WTC11 (cell line): ENCODE results near the gene RBP3. TPM values are rescaled to one million over a fixed set of nuclear protein-coding genes. Genes with fewer than 3 reads are reported as not detected.

Experiments used
- ATAC-seq: fragments of 200-7000 bp; cut with Tn5 transposase; 2 replicates; pipeline ENCODE4 v1.10.0; 2021; ENCODE audit warnings: mild to moderate bottlenecking, moderate library complexity
- CTCF ChIA-PET: fragments of 300-600 bp; sonication (Branson Sonifier 250); formaldehyde crosslinking; loops from one replicate; lab custom pipeline; 2021; ENCODE audit warnings: antibody characterized with exemption; lab: Charles Lee
- POLR2A ChIA-PET: fragments of 350-600 bp; sonication (Branson Sonifier 250); formaldehyde crosslinking; loops from one replicate; lab custom pipeline; 2021; ENCODE audit warnings: antibody characterized with exemption; lab: Charles Lee
- DNase-seq: peaks from one replicate; pipeline ENCODE4 v3.0.0; 2021; ENCODE audit warnings: low spot score
- H3K27ac Mint-ChIP-seq: 2 replicates; pipeline ENCODE4 v1.8.0; 2021; ENCODE audit warnings: mixed read lengths
- H3K27me3 Mint-ChIP-seq: 2 replicates; pipeline ENCODE4 v1.8.0; 2021; ENCODE audit warnings: low read depth, mild to moderate bottlenecking, moderate library complexity, mixed read lengths
- H3K36me3 Mint-ChIP-seq: 2 replicates; pipeline ENCODE4 v1.8.0; 2021; ENCODE audit warnings: mixed read lengths
- H3K4me1 Mint-ChIP-seq: 2 replicates; pipeline ENCODE4 v1.8.0; 2022; ENCODE audit warnings: mixed read lengths
- H3K4me3 Mint-ChIP-seq: 2 replicates; pipeline ENCODE4 v1.8.0; 2021; ENCODE audit warnings: mild to moderate bottlenecking, moderate library complexity, mixed read lengths
- H3K9me3 Mint-ChIP-seq: 2 replicates; pipeline ENCODE4 v1.8.0; 2021; ENCODE audit warnings: mixed read lengths
- ETV6 ChIP-seq: sonication (generic); formaldehyde crosslinking; IDR thresholded peaks from 2 replicates; pipeline ENCODE4 v1.8.1; 2022; ENCODE audit warnings: mild to moderate bottlenecking, missing genetic modification reagents
- FOXP1 ChIP-seq: sonication (generic); formaldehyde crosslinking; IDR thresholded peaks from 2 replicates; pipeline ENCODE4 v1.8.0; 2022; ENCODE audit warnings: missing genetic modification reagents, mild to moderate bottlenecking, moderate library complexity, borderline replicate concordance
- JUN ChIP-seq: sonication (generic); formaldehyde crosslinking; IDR thresholded peaks from 2 replicates; pipeline ENCODE4 v1.8.0; 2023; ENCODE audit warnings: mild to moderate bottlenecking, missing genetic modification reagents
- KAT7 ChIP-seq: sonication (generic); formaldehyde crosslinking; IDR thresholded peaks from 2 replicates; pipeline ENCODE4 v1.8.1; 2023; ENCODE audit warnings: missing genetic modification reagents, mild to moderate bottlenecking, borderline replicate concordance
- MXD4 ChIP-seq: fragments of 250-450 bp; sonication (Bioruptor Pico); IDR thresholded peaks from 2 replicates; pipeline ENCODE4 v1.8.0; 2021; ENCODE audit warnings: mild to moderate bottlenecking, moderate library complexity, borderline replicate concordance
- MYBL2 ChIP-seq: sonication (generic); formaldehyde crosslinking; IDR thresholded peaks from 2 replicates; pipeline ENCODE4 v1.8.1; 2023; ENCODE audit warnings: mild to moderate bottlenecking, moderate library complexity, missing genetic modification reagents
- NFE2L1 ChIP-seq: sonication (generic); formaldehyde crosslinking; IDR thresholded peaks from 2 replicates; pipeline ENCODE4 v1.8.1; 2023; ENCODE audit warnings: missing genetic modification reagents
- NR1H2 ChIP-seq: sonication (generic); formaldehyde crosslinking; IDR thresholded peaks from 2 replicates; pipeline ENCODE4 v1.9.0; 2021; ENCODE audit warnings: mild to moderate bottlenecking, moderate library complexity, missing genetic modification reagents
- RORB ChIP-seq: fragments of 250-450 bp; sonication (Bioruptor Pico); IDR thresholded peaks from 2 replicates; pipeline ENCODE4 v1.9.0; 2021; ENCODE audit warnings: mild to moderate bottlenecking
- SMAD4 ChIP-seq: sonication (generic); formaldehyde crosslinking; IDR thresholded peaks from 2 replicates; pipeline ENCODE4 v1.8.0; 2022; ENCODE audit warnings: mild to moderate bottlenecking, missing genetic modification reagents
- SOX15 ChIP-seq: fragments of 250-450 bp; sonication (Bioruptor Pico); IDR thresholded peaks from 2 replicates; pipeline ENCODE4 v1.9.0; 2021; ENCODE audit warnings: mild to moderate bottlenecking
- TP53 ChIP-seq: sonication (generic); formaldehyde crosslinking; IDR thresholded peaks from 2 replicates; pipeline ENCODE4 v1.8.1; 2023; ENCODE audit warnings: mild to moderate bottlenecking, missing genetic modification reagents
- ZNF121 ChIP-seq: sonication (generic); formaldehyde crosslinking; IDR thresholded peaks from 2 replicates; pipeline ENCODE4 v1.8.0; 2023; ENCODE audit warnings: missing genetic modification reagents
- ZNF671 ChIP-seq: fragments of 250-450 bp; sonication (Bioruptor Pico); IDR thresholded peaks from 2 replicates; pipeline ENCODE4 v1.8.0; 2021; ENCODE audit warnings: mild to moderate bottlenecking
- total RNA-seq: library from RNA; stranded (reverse); gene quantifications from 3 replicates; pipeline ENCODE4 v1.2.3, GENCODE V29; 2021
- TF ChIP-seq, protein P1 (sequence below): sonication (generic); formaldehyde crosslinking; IDR thresholded peaks from 2 replicates; pipeline ENCODE4 v1.8.1; 2023; ENCODE audit warnings: mild to moderate bottlenecking, missing genetic modification reagents
- TF ChIP-seq, protein P2 (sequence below): sonication (generic); formaldehyde crosslinking; IDR thresholded peaks from 2 replicates; pipeline ENCODE4 v1.8.0; 2023; ENCODE audit warnings: missing genetic modification reagents
- TF ChIP-seq, protein P3 (sequence below): fragments of 250-450 bp; sonication (Bioruptor Pico); IDR thresholded peaks from 2 replicates; pipeline ENCODE4 v1.8.0; 2021; ENCODE audit warnings: mild to moderate bottlenecking
- TF ChIP-seq, protein P4 (sequence below): sonication (generic); formaldehyde crosslinking; IDR thresholded peaks from 2 replicates; pipeline ENCODE4 v1.8.1; 2022; ENCODE audit warnings: mild to moderate bottlenecking, missing genetic modification reagents, moderate library complexity, borderline replicate concordance
- TF ChIP-seq, protein P5 (sequence below): sonication (generic); formaldehyde crosslinking; conservative IDR thresholded peaks from 2 replicates; pipeline ENCODE4 v1.8.1; 2022; ENCODE audit warnings: mild to moderate bottlenecking, missing genetic modification reagents
- TF ChIP-seq, protein P6 (sequence below): fragments of 250-450 bp; sonication (Bioruptor Pico); IDR thresholded peaks from 2 replicates; pipeline ENCODE4 v1.9.0; 2021; ENCODE audit warnings: moderate library complexity, mild to moderate bottlenecking, inconsistent platforms, borderline replicate concordance
- TF ChIP-seq, protein P7 (sequence below): fragments of 250-450 bp; sonication (Bioruptor Pico); IDR thresholded peaks from 2 replicates; pipeline ENCODE4 v1.9.0; 2021; ENCODE audit warnings: mild to moderate bottlenecking
- TF ChIP-seq, protein P8 (sequence below): sonication (generic); formaldehyde crosslinking; IDR thresholded peaks from 2 replicates; pipeline ENCODE4 v1.8.1; 2023; ENCODE audit warnings: mild to moderate bottlenecking, missing genetic modification reagents, borderline replicate concordance

The RBP3 gene
- total RNA-seq, 1 experiment from 2014 or later = not detected

DNA sequence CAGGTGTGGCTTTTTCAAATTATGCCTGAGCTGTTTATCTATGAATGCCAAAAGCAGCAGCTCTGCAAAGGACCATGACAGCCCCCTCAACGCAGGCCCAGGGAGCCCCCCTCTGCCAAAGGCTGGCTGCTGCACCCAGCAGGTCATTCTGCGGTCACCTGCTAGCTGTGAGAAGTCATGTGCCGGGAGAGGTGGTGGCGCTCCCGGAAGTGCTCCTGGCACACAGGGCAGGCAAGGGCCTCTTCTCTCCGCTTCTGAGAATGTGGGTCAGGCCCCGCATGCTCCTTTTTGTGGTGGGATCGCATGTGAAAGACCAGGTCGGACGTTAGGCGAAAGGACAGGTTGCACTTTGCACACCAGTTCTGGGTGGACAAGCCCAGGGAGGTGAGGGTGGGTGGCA is 19.5 kb downstream of the RBP3 start (continued):
- TF ChIP-seq, protein P1, sequence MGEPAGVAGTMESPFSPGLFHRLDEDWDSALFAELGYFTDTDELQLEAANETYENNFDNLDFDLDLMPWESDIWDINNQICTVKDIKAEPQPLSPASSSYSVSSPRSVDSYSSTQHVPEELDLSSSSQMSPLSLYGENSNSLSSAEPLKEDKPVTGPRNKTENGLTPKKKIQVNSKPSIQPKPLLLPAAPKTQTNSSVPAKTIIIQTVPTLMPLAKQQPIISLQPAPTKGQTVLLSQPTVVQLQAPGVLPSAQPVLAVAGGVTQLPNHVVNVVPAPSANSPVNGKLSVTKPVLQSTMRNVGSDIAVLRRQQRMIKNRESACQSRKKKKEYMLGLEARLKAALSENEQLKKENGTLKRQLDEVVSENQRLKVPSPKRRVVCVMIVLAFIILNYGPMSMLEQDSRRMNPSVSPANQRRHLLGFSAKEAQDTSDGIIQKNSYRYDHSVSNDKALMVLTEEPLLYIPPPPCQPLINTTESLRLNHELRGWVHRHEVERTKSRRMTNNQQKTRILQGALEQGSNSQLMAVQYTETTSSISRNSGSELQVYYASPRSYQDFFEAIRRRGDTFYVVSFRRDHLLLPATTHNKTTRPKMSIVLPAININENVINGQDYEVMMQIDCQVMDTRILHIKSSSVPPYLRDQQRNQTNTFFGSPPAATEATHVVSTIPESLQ (CRISPR knock-in tag) = no peak
- TF ChIP-seq ETV6 (CRISPR knock-in tag) = no peak

DNA sequence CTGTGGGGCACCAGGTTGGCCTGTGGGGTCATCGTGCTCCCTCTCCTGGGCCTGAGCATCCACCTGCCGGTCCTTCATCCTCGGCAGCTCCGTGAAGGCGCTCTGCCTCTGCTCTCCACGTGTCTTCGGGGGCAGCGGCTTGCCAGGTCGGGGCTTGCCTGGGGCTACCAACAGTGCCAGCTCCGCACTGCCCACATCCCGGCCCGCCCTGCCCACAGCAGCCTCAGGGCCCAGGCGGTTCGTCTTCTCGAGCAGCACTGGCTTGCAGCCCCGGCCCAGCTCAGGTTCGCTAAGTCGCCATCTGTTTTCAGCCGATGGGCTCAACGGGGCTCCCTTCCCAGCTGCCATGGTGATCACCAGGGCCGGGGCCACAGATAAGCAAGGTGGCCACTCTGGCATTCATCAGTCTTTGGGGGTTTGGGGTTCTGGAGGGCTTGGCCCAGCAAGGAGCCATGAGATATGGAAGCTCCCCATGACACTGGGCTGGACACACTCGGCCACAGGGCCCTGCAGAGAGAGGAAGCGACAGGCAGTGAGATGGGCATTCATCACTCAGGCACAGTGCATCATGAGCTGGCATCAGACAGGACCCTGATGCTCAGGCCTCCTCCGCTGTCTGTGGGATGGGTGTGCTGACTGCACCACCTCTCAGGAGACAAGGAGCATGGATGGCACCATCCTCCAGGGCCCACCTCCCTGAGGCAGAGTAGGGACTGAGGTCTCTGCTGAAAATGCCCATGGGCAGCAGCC is 20.4 kb downstream of the RBP3 start:
- no peaks in the 10 kb centered on the region; the same call in 1 of the 2 replicates for H3K36me3 Mint-ChIP-seq
- DNase-seq = no peak
- no peaks in the 10 kb centered on the region for H3K9me3 Mint-ChIP-seq
- POLR2A ChIA-PET = no interaction called here
- no peak overlapping the region for H3K4me3 Mint-ChIP-seq
- peaks cover 37% of the 10 kb centered on the region for H3K4me1 Mint-ChIP-seq
- H3K27me3 Mint-ChIP-seq = no peaks in the 10 kb centered on the region
- TF ChIP-seq, protein P2, sequence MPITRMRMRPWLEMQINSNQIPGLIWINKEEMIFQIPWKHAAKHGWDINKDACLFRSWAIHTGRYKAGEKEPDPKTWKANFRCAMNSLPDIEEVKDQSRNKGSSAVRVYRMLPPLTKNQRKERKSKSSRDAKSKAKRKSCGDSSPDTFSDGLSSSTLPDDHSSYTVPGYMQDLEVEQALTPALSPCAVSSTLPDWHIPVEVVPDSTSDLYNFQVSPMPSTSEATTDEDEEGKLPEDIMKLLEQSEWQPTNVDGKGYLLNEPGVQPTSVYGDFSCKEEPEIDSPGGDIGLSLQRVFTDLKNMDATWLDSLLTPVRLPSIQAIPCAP (CRISPR knock-in tag) = no peak
- TF ChIP-seq, protein P3, sequence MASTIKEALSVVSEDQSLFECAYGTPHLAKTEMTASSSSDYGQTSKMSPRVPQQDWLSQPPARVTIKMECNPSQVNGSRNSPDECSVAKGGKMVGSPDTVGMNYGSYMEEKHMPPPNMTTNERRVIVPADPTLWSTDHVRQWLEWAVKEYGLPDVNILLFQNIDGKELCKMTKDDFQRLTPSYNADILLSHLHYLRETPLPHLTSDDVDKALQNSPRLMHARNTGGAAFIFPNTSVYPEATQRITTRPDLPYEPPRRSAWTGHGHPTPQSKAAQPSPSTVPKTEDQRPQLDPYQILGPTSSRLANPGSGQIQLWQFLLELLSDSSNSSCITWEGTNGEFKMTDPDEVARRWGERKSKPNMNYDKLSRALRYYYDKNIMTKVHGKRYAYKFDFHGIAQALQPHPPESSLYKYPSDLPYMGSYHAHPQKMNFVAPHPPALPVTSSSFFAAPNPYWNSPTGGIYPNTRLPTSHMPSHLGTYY (CRISPR knock-in tag) = no peak
- TF ChIP-seq, protein P4, sequence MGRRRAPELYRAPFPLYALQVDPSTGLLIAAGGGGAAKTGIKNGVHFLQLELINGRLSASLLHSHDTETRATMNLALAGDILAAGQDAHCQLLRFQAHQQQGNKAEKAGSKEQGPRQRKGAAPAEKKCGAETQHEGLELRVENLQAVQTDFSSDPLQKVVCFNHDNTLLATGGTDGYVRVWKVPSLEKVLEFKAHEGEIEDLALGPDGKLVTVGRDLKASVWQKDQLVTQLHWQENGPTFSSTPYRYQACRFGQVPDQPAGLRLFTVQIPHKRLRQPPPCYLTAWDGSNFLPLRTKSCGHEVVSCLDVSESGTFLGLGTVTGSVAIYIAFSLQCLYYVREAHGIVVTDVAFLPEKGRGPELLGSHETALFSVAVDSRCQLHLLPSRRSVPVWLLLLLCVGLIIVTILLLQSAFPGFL (CRISPR knock-in tag) = no peak
- TF ChIP-seq TP53 (no peak), SOX15 (CRISPR knock-in tag) (no peak), ZNF671 (CRISPR knock-in tag) (no peak), MYBL2 (no peak), KAT7 (CRISPR knock-in tag) (no peak), ETV6 (CRISPR knock-in tag) (no peak), RORB (CRISPR knock-in tag) (no peak), SMAD4 (no peak)
- TF ChIP-seq, protein P5, sequence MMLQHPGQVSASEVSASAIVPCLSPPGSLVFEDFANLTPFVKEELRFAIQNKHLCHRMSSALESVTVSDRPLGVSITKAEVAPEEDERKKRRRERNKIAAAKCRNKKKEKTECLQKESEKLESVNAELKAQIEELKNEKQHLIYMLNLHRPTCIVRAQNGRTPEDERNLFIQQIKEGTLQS (CRISPR knock-in tag) = no peak
- TF ChIP-seq, protein P6, sequence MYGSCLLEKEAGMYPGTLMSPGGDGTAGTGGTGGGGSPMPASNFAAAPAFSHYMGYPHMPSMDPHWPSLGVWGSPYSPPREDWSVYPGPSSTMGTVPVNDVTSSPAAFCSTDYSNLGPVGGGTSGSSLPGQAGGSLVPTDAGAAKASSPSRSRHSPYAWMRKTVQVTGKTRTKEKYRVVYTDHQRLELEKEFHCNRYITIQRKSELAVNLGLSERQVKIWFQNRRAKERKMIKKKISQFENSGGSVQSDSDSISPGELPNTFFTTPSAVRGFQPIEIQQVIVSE (CRISPR knock-in tag) = no peak
- TF ChIP-seq, protein P7, sequence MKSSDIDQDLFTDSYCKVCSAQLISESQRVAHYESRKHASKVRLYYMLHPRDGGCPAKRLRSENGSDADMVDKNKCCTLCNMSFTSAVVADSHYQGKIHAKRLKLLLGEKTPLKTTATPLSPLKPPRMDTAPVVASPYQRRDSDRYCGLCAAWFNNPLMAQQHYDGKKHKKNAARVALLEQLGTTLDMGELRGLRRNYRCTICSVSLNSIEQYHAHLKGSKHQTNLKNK = no peak
- H3K27ac Mint-ChIP-seq = no peak overlapping the region
- no peak for ATAC-seq
- CTCF ChIA-PET = no interaction called here

DNA sequence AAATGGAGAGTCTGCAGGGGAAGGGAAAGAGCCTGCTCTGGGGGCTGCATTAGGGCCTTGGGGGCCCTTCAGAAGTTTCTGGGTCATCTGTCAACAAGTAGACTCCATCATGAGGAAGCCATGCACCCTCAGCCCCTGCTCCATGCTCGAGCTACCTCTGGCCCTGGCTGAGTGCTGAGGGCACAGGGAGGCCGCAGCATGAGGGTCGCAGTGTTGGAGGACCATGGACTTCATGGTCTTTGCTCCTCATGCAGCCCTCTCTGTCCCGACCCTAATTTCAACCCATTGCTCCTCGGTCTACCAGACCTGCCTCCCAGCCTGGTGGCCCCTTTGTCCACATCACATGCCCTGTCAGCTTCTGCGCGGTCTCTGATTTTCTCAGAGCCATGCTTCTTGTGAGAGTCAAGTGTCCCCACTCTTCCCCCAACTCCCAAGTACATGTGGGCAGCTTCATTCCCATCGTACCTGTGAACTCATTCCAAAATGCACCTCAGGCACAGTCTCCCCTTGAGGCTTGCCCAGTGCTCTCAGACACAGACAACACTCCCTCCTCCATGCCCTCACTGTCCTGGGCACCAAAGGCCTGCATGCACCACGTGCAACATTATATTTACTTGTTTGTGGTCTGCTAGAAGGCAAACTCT is 21.2 kb downstream of the RBP3 start:
- ATAC-seq (no peak), DNase-seq (no peak)
- Mint-ChIP-seq H3K27me3 (no peaks in the 10 kb centered on the region), H3K36me3 (no peaks in the 10 kb centered on the region; the same call in 1 of the 2 replicates), H3K4me3 (no peak overlapping the region), H3K27ac (no peak overlapping the region), H3K4me1 (peaks cover 29% of the 10 kb centered on the region), H3K9me3 (no peaks in the 10 kb centered on the region)
- ChIA-PET POLR2A (no interaction called here), CTCF (interaction anchor here (1.2 kb wide), 1 partner anchor 345 kb away, joined by 3 read pairs; no protein-coding TSS in a partner anchor)
- no peak for TF ChIP-seq NR1H2 (CRISPR knock-in tag)
- no peak for TF ChIP-seq JUN (CRISPR knock-in tag)
- TF ChIP-seq MXD4 (CRISPR knock-in tag) = no peak
- TF ChIP-seq ZNF121 (CRISPR knock-in tag) = no peak
- TF ChIP-seq NFE2L1 = no peak
- TF ChIP-seq FOXP1 (CRISPR knock-in tag) = no peak
- TF ChIP-seq, protein P8, sequence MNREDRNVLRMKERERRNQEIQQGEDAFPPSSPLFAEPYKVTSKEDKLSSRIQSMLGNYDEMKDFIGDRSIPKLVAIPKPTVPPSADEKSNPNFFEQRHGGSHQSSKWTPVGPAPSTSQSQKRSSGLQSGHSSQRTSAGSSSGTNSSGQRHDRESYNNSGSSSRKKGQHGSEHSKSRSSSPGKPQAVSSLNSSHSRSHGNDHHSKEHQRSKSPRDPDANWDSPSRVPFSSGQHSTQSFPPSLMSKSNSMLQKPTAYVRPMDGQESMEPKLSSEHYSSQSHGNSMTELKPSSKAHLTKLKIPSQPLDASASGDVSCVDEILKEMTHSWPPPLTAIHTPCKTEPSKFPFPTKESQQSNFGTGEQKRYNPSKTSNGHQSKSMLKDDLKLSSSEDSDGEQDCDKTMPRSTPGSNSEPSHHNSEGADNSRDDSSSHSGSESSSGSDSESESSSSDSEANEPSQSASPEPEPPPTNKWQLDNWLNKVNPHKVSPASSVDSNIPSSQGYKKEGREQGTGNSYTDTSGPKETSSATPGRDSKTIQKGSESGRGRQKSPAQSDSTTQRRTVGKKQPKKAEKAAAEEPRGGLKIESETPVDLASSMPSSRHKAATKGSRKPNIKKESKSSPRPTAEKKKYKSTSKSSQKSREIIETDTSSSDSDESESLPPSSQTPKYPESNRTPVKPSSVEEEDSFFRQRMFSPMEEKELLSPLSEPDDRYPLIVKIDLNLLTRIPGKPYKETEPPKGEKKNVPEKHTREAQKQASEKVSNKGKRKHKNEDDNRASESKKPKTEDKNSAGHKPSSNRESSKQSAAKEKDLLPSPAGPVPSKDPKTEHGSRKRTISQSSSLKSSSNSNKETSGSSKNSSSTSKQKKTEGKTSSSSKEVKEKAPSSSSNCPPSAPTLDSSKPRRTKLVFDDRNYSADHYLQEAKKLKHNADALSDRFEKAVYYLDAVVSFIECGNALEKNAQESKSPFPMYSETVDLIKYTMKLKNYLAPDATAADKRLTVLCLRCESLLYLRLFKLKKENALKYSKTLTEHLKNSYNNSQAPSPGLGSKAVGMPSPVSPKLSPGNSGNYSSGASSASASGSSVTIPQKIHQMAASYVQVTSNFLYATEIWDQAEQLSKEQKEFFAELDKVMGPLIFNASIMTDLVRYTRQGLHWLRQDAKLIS (CRISPR knock-in tag) = no peak
- TF ChIP-seq KAT7 (CRISPR knock-in tag) = no peak
- TF ChIP-seq ETV6 (CRISPR knock-in tag) = no peak
